Liver (tissue), 9 donors: Measurements from ENCODE around the gene CRIP1. TPM values are rescaled to one million over a fixed set of nuclear protein-coding genes. Genes with fewer than 3 reads are reported as not detected.

Experiments
- DNase-seq: peaks from one replicate; pipeline ENCODE4 v3.0.0-alpha.2; 2017; ENCODE audit warnings: low spot score
- H3K27ac ChIP-seq, 2 donors: one replicate each; pipeline ENCODE4 v1.7.0; 2013; ENCODE audit warnings: inconsistent platforms in 2 of 2, low read length in 2 of 2, control low read depth in 1 of 2, low read depth in 1 of 2, mild to moderate bottlenecking in 1 of 2
- H3K27me3 ChIP-seq, 4 donors: one replicate each; pipeline versions ENCODE4 v1.6.1 to v1.7.0; 2013; ENCODE audit warnings: low read length in 3 of 4, inconsistent platforms in 1 of 4, mild to moderate bottlenecking in 1 of 4, moderate library complexity in 1 of 4; ENCODE audit not compliant: control insufficient read depth in 4 of 4, insufficient read depth in 4 of 4
- H3K36me3 ChIP-seq, 4 donors: one replicate each; pipeline versions ENCODE4 v1.6.1 to v1.7.0; 2013; ENCODE audit warnings: low read length in 3 of 4, mild to moderate bottlenecking in 3 of 4, low read depth in 1 of 4, moderate library complexity in 1 of 4; ENCODE audit not compliant: control insufficient read depth in 4 of 4, insufficient read depth in 3 of 4
- H3K4me1 ChIP-seq, 4 donors: one replicate each; pipeline versions ENCODE4 v1.6.1 to v1.7.0; 2013; ENCODE audit warnings: low read length in 3 of 4, mild to moderate bottlenecking in 3 of 4, moderate library complexity in 1 of 4; ENCODE audit not compliant: control insufficient read depth in 4 of 4, insufficient read depth in 4 of 4
- H3K4me3 ChIP-seq, 3 donors: one replicate each; pipeline versions ENCODE4 v1.6.1 to v1.7.0; 2013; ENCODE audit warnings: low read length in 3 of 3, control low read depth in 1 of 3, low read depth in 1 of 3, mild to moderate bottlenecking in 1 of 3
- H3K9ac ChIP-seq, 2 donors: one replicate each; pipeline ENCODE4 v1.7.0; 2013; ENCODE audit warnings: low read length in 2 of 2, mild to moderate bottlenecking in 2 of 2, moderate library complexity in 2 of 2, control low read depth in 1 of 2, low read depth in 1 of 2
- H3K9me3 ChIP-seq, 4 donors: one replicate each; pipeline versions ENCODE4 v1.6.1 to v1.7.0; 2013; ENCODE audit warnings: low read length in 3 of 4; ENCODE audit not compliant: control insufficient read depth in 4 of 4
- ATF3 ChIP-seq: IDR thresholded peaks from 2 replicates; pipeline ENCODE4 v1.6.1; 2016; ENCODE audit warnings: antibody characterized with exemption
- EGR1 ChIP-seq, 2 donors: IDR thresholded peaks; 2 replicates each; pipeline ENCODE4 v1.6.1; 2016 to 2018; ENCODE audit warnings: antibody characterized with exemption in 2 of 2, low read depth in 2 of 2
- FOXA1 ChIP-seq: IDR thresholded peaks from 2 replicates; pipeline ENCODE4 v1.6.1; 2016; ENCODE audit warnings: antibody characterized with exemption
- FOXA2 ChIP-seq: IDR thresholded peaks from 2 replicates; pipeline ENCODE4 v1.6.1; 2016; ENCODE audit warnings: antibody characterized with exemption
- GABPA ChIP-seq, 2 donors: IDR thresholded peaks in 1 of 2; conservative IDR thresholded peaks in 1 of 2; 2 replicates each; pipeline ENCODE4 v1.6.1; 2016; ENCODE audit warnings: antibody characterized with exemption in 2 of 2, mild to moderate bottlenecking in 1 of 2, moderate library complexity in 1 of 2
- HNF4A ChIP-seq, 2 donors: conservative IDR thresholded peaks; 2 replicates each; pipeline ENCODE4 v1.6.1; 2016; ENCODE audit warnings: antibody characterized with exemption in 2 of 2, mild to moderate bottlenecking in 2 of 2
- HNF4G ChIP-seq: IDR thresholded peaks from 2 replicates; pipeline ENCODE4 v1.6.1; 2016; ENCODE audit warnings: antibody characterized with exemption
- MAX ChIP-seq: IDR thresholded peaks from 2 replicates; pipeline ENCODE4 v1.6.1; 2016; ENCODE audit warnings: antibody characterized with exemption
- NR2F2 ChIP-seq: IDR thresholded peaks from 2 replicates; pipeline ENCODE4 v1.6.1; 2016; ENCODE audit warnings: antibody characterized with exemption
- RAD21 ChIP-seq, 2 donors: IDR thresholded peaks; 2 replicates each; pipeline ENCODE4 v1.6.1; 2016; ENCODE audit warnings: antibody characterized with exemption in 2 of 2, mild to moderate bottlenecking in 2 of 2
- RXRA ChIP-seq, 2 donors: IDR thresholded peaks; 2 replicates each; pipeline ENCODE4 v1.6.1; 2017 to 2018; ENCODE audit warnings: antibody characterized with exemption in 2 of 2, mild to moderate bottlenecking in 1 of 2
- SP1 ChIP-seq: IDR thresholded peaks from 2 replicates; pipeline ENCODE4 v1.6.1; 2018; ENCODE audit warnings: antibody characterized with exemption, mild to moderate bottlenecking
- TAF1 ChIP-seq: conservative IDR thresholded peaks from 2 replicates; pipeline ENCODE4 v1.6.1; 2016; ENCODE audit warnings: antibody characterized with exemption, mild to moderate bottlenecking
- YY1 ChIP-seq: IDR thresholded peaks from 2 replicates; pipeline ENCODE4 v1.6.1; 2016; ENCODE audit warnings: antibody characterized with exemption, mild to moderate bottlenecking
- WGBS: extraction: QIAGEN DNeasy Blood & Tissue Kit; methylation state at CpG from one replicate; pipeline ENCODE4 v1.1.7; 2013; 5-methylcytosine and 5-hydroxymethylcytosine counted together
- polyA plus RNA-seq, 2 donors: library from polyadenylated mRNA; stranded (reverse) in 1 of 2; unstranded in 1 of 2; fragments of 200-250 nt in 1 of 2; fragments of >200 nt in 1 of 2; fragmentation: Nextera tagmentation in 1 of 2; extraction: Ambion mirVana in 1 of 2; gene quantifications; one replicate each; pipeline versions ENCODE4 v1.2.1 to v1.2.3, GENCODE V29; 2013 to 2015
- total RNA-seq, 2 donors: library from RNA; depleted of rRNA; stranded (reverse); fragments of >200 nt; gene quantifications; one replicate each; pipeline ENCODE4 v1.2.3, GENCODE V29; 2014
- TF ChIP-seq, protein P1 (sequence below): IDR thresholded peaks from 2 replicates; pipeline ENCODE4 v1.6.1; 2016; ENCODE audit warnings: antibody characterized with exemption, mild to moderate bottlenecking
- donor health status: healthy.
- donor health status: healthy.
- donor health status: healthy.
- donor health status: healthy.
- donor health status: healthy.

The CRIP1 gene
- total and polyA plus RNA-seq, 4 donors = 1.4 to 11.4 (median 3.9) TPM

DNA sequence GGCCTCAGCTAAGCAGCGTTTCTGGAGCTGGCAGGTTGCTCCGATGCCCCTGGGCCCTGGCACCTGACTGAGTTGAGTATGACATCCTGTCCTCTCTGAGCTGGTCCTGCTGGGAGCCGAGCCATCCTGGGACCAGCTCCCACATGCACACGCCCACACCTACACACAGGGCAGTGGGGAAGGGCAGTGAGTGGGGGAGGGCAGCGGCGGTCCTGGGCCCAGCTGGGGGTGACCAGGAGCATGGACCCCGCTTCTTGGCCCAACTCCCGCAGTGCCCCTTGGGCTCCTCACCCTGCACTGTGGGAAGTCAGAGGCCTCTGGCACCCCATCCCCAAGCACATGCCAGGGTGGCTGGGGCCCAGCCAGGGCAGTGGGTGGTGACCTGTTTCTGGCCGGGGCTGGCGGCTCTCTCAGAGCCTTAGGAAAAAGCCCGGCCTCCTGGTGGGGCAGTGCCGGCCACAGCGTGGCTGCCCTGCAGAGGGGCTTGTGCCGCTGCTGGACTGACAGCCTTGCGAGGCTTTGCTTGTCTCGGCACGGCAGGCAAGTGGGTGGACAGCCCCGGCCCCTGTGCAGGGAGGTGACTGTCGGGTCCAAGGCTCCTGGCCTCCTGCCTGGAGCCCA, 18.0 kb upstream of the CRIP1 start (continued):
- TF ChIP-seq FOXA1 (no peak), FOXA2 (no peak)

- Histone ChIP-seq H3K4me3 (no peak overlapping the region), H3K27ac (no peak overlapping the region), H3K27me3 (no peaks in the 10 kb centered on the region), H3K9me3 (no peaks in the 10 kb centered on the region), H3K9ac (no peak overlapping the region), H3K4me1 (peaks cover 16 to 48% (median 35%) of the 10 kb centered on the region in 4 donors), H3K36me3 (peaks cover 0 to 27% (median 8%) of the 10 kb centered on the region in 4 donors)
- WGBS = 90% methylated on average over 54 of the region's 54 CpGs
- no peak for DNase-seq
- no peak for TF ChIP-seq HNF4A (conservative IDR thresholded peaks at IDR 0.05)
- no peak for TF ChIP-seq RXRA (IDR thresholded peaks at IDR 0.05)
- no peak for TF ChIP-seq GABPA (IDR thresholded peaks at IDR 0.05 in 1 of 2, conservative IDR thresholded peaks at IDR 0.05 in 1 of 2)
- no peak for TF ChIP-seq RAD21 (IDR thresholded peaks at IDR 0.05)
- TF ChIP-seq NR2F2 = no peak
- TF ChIP-seq, protein P1, sequence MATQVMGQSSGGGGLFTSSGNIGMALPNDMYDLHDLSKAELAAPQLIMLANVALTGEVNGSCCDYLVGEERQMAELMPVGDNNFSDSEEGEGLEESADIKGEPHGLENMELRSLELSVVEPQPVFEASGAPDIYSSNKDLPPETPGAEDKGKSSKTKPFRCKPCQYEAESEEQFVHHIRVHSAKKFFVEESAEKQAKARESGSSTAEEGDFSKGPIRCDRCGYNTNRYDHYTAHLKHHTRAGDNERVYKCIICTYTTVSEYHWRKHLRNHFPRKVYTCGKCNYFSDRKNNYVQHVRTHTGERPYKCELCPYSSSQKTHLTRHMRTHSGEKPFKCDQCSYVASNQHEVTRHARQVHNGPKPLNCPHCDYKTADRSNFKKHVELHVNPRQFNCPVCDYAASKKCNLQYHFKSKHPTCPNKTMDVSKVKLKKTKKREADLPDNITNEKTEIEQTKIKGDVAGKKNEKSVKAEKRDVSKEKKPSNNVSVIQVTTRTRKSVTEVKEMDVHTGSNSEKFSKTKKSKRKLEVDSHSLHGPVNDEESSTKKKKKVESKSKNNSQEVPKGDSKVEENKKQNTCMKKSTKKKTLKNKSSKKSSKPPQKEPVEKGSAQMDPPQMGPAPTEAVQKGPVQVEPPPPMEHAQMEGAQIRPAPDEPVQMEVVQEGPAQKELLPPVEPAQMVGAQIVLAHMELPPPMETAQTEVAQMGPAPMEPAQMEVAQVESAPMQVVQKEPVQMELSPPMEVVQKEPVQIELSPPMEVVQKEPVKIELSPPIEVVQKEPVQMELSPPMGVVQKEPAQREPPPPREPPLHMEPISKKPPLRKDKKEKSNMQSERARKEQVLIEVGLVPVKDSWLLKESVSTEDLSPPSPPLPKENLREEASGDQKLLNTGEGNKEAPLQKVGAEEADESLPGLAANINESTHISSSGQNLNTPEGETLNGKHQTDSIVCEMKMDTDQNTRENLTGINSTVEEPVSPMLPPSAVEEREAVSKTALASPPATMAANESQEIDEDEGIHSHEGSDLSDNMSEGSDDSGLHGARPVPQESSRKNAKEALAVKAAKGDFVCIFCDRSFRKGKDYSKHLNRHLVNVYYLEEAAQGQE = no peak
- no peak for TF ChIP-seq FOXA2
- no peak for TF ChIP-seq TAF1
- TF ChIP-seq YY1 = no peak
- no peak for TF ChIP-seq MAX
- TF ChIP-seq ATF3 = no peak
- TF ChIP-seq HNF4G = no peak
- no peak for TF ChIP-seq EGR1 (IDR thresholded peaks at IDR 0.05; ENCODE audit: low read depth in 2 of 2)
- TF ChIP-seq SP1 = no peak
These were observed 17.0 kb upstream of the CRIP1 start for GRCh38 chr14:105469456-105470349.
